ENCODE data around the gene HIRA. TPM values are rescaled to one million over a fixed set of nuclear protein-coding genes. Genes with fewer than 3 reads are reported as not detected.
A peak's percentile ranks its signal among the peaks of the same experiment; 100 is the strongest.

HIRA gene
- total and polyA plus RNA-seq, 9 of the 15 experiments (the other 6 are each of a cell fraction or from before 2014, with no cell fraction given), result 0.96 to 132 (median 58.4) TPM

GRCh38 chr22:19358703-19359553 is 72.6 kb downstream of the HIRA start (continued):
- TF ChIP-seq HCFC1 (IDR thresholded peaks at IDR 0.05; ENCODE audit: low read depth, low read length) (no peak), ZNF668 (CRISPR knock-in tag; IDR thresholded peaks at IDR 0.05) (no peak), PRPF4 (IDR thresholded peaks at IDR 0.05; ENCODE audit: insufficient read depth, low read depth, low read length, poor library complexity, severe bottlenecking) (no peak), XRCC4 (IDR thresholded peaks at IDR 0.05; ENCODE audit: extremely low read depth, insufficient read depth, insufficient read length) (no peak), POLR2B (IDR thresholded peaks at IDR 0.05; ENCODE audit: low read depth, partially characterized antibody) (no peak), FOXM1 (IDR thresholded peaks at IDR 0.05; ENCODE audit: low read depth) (no peak), FOXM1 (CRISPR knock-in tag; IDR thresholded peaks at IDR 0.05; ENCODE audit: low read depth) (no peak), CGGBP1 (CRISPR knock-in tag; IDR thresholded peaks at IDR 0.05) (no peak), BRCA1 (IDR thresholded peaks at IDR 0.05) (no peak), BRCA1 (CRISPR knock-in tag; IDR thresholded peaks at IDR 0.05) (peak; percentile 82), GTF2A2 (tag; IDR thresholded peaks at IDR 0.05) (no peak), RBM22 (IDR thresholded peaks at IDR 0.05; ENCODE audit: low read depth, low read length, poor library complexity, severe bottlenecking) (peak; percentile 66), HDGF (IDR thresholded peaks at IDR 0.05) (no peak), ZNF143 (CRISPR knock-in tag; IDR thresholded peaks at IDR 0.05) (0 out of 2 replicates have a peak, but pooled peaks have one; percentile 13), DNMT1 (IDR thresholded peaks at IDR 0.05) (no peak), MCM2 (IDR thresholded peaks at IDR 0.05; ENCODE audit: low read depth) (no peak), POU5F1 (IDR thresholded peaks at IDR 0.05; ENCODE audit: borderline replicate concordance, low read depth, low read length, partially characterized antibody) (no peak), PTTG1 (tag; IDR thresholded peaks at IDR 0.05; ENCODE audit: low read depth) (no peak)
